GM21619 (cell line): ENCODE measurements around the gene CYP26C1.
"Not testable (repeated sequence)": the region's sequence is repeated elsewhere in the genome, so short reads cannot be mapped to it uniquely, and the experiment has no call there.

Source experiments
- ATAC-seq: cut with Tn5 transposase; IDR thresholded peaks from one replicate; pipeline ENCODE4 v1.9.1; 2021; ENCODE audit not compliant: unreplicated experiment

CYP26C1 gene

GRCh38 chr10:93076871-93077270, 16.3 kb downstream of the CYP26C1 start:
- ATAC-seq: no peak

DNA sequence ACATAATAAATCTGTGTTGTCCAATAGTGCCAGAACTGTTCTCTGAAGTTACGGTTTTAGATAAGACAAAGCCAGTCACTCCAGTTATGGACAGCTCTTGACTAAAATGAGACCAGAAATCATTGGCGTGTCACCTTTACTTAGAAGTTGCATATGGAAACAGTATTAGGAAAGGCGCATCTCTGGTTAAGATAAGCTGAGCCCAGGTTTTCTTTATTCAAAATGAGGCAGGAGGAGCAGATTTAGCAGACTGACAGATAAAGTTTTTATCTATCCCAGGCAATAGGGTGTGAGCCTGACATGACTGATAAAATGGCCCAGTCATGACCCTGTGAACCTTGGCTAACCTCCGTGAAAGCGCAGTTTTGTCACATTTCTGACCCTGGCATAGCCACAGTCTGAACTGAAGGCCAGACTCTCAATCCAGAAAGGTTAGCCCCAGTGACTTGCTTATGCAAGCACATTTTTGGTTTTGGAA, 17.3 kb downstream of the CYP26C1 start:
- no peak for ATAC-seq

GRCh38 chr10:93079663-93080349, 19.2 kb downstream of the CYP26C1 start:
- no peak for ATAC-seq

DNA sequence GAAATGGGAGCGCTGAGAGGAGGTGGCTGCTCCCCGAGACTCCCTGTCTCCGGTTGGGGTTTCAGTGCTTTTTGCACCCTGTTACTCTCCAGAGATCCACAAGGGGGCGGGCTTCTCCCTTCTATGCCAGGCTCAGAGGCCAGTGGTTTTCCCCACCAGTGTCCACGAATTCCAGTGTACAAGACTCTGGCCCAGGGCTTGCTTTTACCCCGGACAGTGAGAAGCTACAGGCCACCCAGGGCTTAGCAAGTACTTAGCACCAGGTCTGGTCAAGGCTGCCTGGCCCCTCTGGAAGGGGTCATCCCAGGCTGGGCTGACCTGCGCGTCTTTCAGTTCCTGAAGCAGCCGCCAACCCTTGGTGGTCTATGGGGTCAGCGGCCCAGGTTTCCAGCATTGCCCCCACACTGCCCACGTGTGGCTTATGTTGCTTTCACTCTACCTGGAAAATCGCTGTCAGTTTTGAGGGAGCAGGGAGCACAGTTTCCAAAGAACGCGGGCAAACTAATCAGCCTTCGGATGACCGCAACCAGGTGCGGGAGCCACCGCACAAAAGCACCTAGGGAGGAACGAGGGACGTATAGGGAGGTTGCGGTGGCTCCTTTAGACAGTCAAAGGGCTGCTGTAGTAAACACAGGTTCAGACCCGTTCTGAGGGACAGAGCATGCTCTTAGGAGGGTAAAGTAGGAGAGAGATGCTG, 19.9 kb downstream of the CYP26C1 start:
- ATAC-seq: no peak

GRCh38 chr10:93081318-93081717, 20.7 kb downstream of the CYP26C1 start:
- no peak for ATAC-seq

- ATAC-seq: no peak
Measured at GRCh38 chr10:93081834-93082233, 21.2 kb downstream of the CYP26C1 start.

DNA sequence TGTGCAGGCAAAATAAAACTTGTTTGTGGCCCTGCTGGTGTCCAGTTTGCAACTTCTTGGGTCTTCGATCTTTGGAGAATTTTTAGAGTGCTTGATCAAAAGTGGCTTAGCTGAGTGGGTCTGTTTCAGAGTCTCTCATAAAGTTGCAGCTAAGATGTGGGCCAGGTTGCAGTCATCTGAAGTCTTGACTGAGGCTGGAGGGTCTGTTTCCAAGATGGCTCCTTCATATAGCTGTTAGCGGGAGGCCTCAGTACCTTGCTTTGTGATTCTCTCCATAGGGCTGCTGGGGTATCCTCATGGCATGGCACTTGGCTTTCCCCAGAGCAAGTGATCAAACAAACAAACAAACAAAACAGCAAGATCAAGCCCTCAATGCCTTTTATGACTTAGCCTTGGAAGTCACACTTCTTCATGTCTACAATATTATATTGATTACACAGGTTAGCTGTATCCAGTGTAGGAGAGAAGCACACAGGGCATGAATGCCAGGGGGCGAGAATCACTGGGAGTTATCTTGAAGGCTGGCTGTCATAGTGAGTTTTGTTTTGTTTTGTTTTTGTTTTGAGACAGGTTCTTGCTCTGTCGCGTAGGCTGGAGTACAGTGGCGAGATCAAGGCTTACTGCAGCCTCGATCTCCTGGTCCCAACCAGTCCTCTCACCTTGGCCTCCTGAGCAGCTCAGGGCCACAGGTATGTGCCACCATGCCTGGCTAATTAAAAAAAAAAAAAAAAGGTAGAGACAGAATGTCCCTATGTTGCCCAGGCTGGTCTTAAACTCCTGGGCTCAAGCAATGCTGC, 23.3 kb downstream of the CYP26C1 start:
- no peak for ATAC-seq

GRCh38 chr10:93085272-93085859, 24.8 kb downstream of the CYP26C1 start:
- no peak for ATAC-seq

GRCh38 chr10:93086289-93086688, 25.7 kb downstream of the CYP26C1 start:
- ATAC-seq: no peak

DNA sequence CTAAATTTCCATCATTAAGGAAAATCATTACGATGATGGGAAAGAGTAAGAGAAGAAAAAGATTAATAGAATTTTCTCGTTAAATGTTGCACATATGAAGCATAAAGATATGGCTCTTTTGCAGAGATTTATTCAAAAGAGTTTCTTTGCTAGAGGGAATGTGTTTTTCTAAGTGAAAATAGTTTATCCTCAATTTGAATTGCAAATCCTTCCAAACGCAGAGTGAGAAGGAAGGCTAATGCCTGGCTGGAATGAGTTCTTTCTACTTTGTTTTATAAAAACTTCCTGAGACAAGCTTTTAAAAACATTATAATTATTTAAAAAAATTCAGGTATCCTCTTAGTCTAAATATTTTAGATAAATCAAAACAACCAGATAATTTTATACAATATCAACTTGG, 27.2 kb downstream of the CYP26C1 start:
- ATAC-seq: no peak

- no peak for ATAC-seq
Measured at GRCh38 chr10:93088466-93088865, 27.9 kb downstream of the CYP26C1 start.

- no peak for ATAC-seq
Measured at GRCh38 chr10:93090619-93091018, 30.0 kb downstream of the CYP26C1 start.

GRCh38 chr10:93091960-93092359, 31.4 kb downstream of the CYP26C1 start:
- ATAC-seq: no peak

- ATAC-seq: no peak
Measured at GRCh38 chr10:93095225-93095624, 34.6 kb downstream of the CYP26C1 start.

GRCh38 chr10:93096901-93097300, 36.3 kb downstream of the CYP26C1 start:
- ATAC-seq: no peak

DNA sequence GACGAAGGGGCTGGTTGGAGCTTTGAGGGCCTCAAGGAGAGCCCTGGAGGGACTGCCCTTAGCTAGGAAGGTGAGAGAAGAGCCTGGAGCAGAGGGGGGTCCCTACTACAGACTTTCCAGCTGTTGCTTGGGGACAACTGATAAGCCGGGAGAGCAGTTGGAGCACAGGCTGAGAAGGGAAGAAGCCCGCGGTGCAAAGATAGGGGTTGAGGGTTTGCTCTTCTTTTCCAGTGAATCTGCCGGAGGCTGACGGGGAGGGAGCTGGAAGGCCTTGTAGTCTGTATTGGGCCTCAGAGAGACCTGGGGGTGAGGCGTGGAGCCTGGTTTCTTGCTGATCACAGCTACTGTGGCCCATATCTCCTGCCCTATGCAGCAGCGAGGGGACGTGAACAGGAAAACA, 36.8 kb downstream of the CYP26C1 start:
- ATAC-seq: no peak

DNA sequence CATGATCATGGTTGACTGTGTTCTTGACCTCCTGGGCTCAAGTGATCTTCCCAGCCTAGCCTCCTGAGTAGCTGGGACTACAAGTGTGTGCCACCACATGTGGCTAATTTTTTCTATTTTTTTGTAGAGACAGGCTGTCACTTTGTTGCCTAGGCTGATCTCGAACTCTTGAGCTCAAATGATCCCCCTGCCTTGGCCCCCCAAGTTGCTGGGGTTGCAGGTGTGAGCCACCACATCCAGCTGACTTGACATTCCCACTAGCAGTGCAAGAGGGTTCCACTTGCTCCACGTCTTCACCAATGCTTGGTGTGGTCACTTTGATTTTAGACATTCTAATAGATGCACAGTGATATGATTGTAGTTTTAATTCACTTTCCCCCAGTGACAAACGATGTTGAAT, 38.2 kb downstream of the CYP26C1 start:
- ATAC-seq: no peak

DNA sequence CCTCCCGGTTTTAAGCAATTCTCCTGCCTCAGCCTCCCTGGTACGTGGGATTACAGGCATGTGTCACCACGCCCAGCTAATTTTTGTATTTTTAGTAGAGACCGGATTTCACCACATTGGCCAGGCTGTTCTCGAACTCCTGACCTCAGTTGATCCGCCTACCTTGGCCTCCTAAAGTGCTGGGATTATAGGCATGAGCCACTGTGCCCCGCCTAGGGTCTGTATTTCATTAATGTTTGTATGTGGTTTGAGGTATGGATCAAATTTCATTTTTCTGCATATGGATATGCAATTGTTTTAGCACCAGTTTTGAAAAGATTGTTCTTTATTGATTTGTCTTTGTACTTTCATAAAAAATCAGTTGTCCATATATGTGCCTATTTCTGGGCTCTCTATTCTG, 39.1 kb downstream of the CYP26C1 start:
- no peak for ATAC-seq

DNA sequence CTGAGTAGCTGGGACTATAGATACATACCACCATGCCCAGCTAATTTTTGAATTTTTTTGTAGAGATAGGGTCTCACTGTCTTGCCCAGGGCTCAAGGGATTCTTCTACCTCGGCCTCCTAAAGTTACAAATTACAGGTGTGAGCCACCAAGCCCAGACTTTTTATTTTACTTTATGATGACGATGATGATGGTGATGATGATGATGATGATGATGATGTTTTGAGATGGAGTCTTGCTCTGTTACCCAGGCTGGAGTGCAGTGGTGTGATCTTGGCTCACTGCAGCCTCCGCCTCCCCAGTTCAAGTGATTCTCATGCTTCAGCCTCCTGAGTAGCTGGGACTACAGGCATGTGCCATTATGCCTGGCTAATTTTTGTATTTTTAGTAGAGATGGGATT, 40.5 kb downstream of the CYP26C1 start:
- not testable (repeated sequence) for ATAC-seq

DNA sequence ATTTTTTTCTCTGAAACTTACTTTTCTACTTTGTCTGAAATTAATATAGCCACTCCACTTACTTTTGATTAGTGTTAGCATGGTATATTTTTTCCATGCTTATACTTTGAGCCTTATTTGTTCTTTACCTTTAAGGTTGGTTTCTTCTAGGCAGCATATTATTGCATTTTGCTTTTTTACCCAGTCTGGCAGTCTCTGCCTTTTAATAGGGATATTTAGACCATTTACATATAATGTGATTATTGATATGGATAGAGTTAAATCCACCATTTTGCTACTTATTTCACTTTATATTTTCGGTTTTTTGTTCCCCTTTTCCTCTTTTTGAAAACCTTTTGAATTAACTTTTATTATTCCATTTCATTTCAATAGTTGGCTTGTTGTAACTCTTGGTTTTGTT, 43.4 kb downstream of the CYP26C1 start:
- no peak for ATAC-seq

DNA sequence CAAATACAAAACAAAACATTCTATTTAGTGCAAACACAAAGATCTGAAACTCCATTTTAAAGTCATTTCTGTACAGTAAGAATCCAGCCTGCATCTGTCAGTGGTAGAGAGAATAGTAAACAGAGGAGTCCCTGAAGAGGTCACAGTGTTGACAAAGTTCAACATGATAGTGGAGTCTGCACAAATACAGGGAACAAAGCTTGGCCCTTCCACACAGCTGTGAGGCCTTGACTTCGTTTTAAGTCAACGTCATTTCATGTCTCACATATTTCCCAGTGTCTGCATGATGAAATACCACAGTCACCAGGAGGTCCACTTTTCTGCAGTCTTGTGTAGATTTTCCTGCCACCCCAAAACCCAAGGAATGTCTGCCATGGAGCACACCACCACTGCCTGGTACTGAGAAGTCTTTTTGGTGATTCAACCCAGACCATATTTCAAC, 46.1 kb downstream of the CYP26C1 start:
- ATAC-seq: no peak
